IPS-20b (cell line): ENCODE measurements around the gene TBCD.

ENCODE experiments used
- H3K27ac ChIP-seq: one replicate; pipeline ENCODE4 v1.5.1; 2013; ENCODE audit warnings: low read length
- H3K27me3 ChIP-seq: 2 replicates; pipeline ENCODE4 v1.6.1; 2013; ENCODE audit warnings: mild to moderate bottlenecking, low read length, inconsistent platforms; ENCODE audit not compliant: insufficient read depth
- H3K36me3 ChIP-seq: 2 replicates; pipeline ENCODE4 v1.6.1; 2013; ENCODE audit warnings: low read depth, mild to moderate bottlenecking, inconsistent platforms, low read length, moderate library complexity; ENCODE audit not compliant: insufficient read depth
- H3K4me1 ChIP-seq: 2 replicates; pipeline ENCODE4 v1.6.1; 2013; ENCODE audit warnings: mild to moderate bottlenecking, control low read depth, inconsistent platforms, low read length, moderate library complexity; ENCODE audit not compliant: insufficient read depth
- H3K4me3 ChIP-seq: 2 replicates; pipeline ENCODE4 v1.5.1; 2013; ENCODE audit warnings: mild to moderate bottlenecking, low read length, inconsistent platforms
- H3K9ac ChIP-seq: 2 replicates; pipeline ENCODE4 v1.6.1; 2013; ENCODE audit warnings: low read depth, mild to moderate bottlenecking, inconsistent platforms, low read length, moderate library complexity
- H3K9me3 ChIP-seq: 2 replicates; pipeline ENCODE4 v1.6.1; 2013; ENCODE audit warnings: mild to moderate bottlenecking, low read depth, low read length, inconsistent platforms; ENCODE audit not compliant: insufficient read depth

TBCD gene

GRCh38 chr17:82926716-82927115, 174.9 kb downstream of the TBCD start:
- Histone ChIP-seq H3K9ac (no peak overlapping the region), H3K4me1 (no peaks in the 10 kb centered on the region), H3K36me3 (peaks cover 94% of the 10 kb centered on the region), H3K4me3 (no peak overlapping the region), H3K9me3 (no peaks in the 10 kb centered on the region), H3K27ac (no peak overlapping the region), H3K27me3 (no peaks in the 10 kb centered on the region)

GRCh38 chr17:82927311-82927660, 175.4 kb downstream of the TBCD start:
- no peaks in the 10 kb centered on the region for H3K27me3 ChIP-seq
- H3K36me3 ChIP-seq: peaks cover 96% of the 10 kb centered on the region
- no peak overlapping the region for H3K27ac ChIP-seq
- no peak overlapping the region for H3K9ac ChIP-seq
- H3K4me1 ChIP-seq: no peaks in the 10 kb centered on the region
- H3K9me3 ChIP-seq: no peaks in the 10 kb centered on the region
- H3K4me3 ChIP-seq: no peak overlapping the region

GRCh38 chr17:82927661-82928601, 176.1 kb downstream of the TBCD start:
- no peak overlapping the region for H3K4me3 ChIP-seq
- no peak overlapping the region for H3K27ac ChIP-seq
- peaks cover 96% of the 10 kb centered on the region for H3K36me3 ChIP-seq
- no peaks in the 10 kb centered on the region for H3K27me3 ChIP-seq
- no peaks in the 10 kb centered on the region for H3K9me3 ChIP-seq
- H3K4me1 ChIP-seq: no peaks in the 10 kb centered on the region
- no peak overlapping the region for H3K9ac ChIP-seq

- Histone ChIP-seq H3K27ac (no peak overlapping the region), H3K9ac (no peak overlapping the region), H3K36me3 (peaks cover 97% of the 10 kb centered on the region)
Measured at GRCh38 chr17:82929011-82929622, 177.3 kb downstream of the TBCD start.

GRCh38 chr17:82929676-82930042, 177.8 kb downstream of the TBCD start:
- H3K9ac ChIP-seq: no peak overlapping the region
- no peaks in the 10 kb centered on the region for H3K27me3 ChIP-seq
- H3K4me3 ChIP-seq: no peak overlapping the region
- no peak overlapping the region for H3K27ac ChIP-seq
- H3K9me3 ChIP-seq: no peaks in the 10 kb centered on the region
- peaks cover 97% of the 10 kb centered on the region for H3K36me3 ChIP-seq
- H3K4me1 ChIP-seq: no peaks in the 10 kb centered on the region

More at GRCh38 chr17:82929011-82929622, 177.3 kb downstream of the TBCD start:
- Histone ChIP-seq H3K4me3 (no peak overlapping the region), H3K9me3 (no peaks in the 10 kb centered on the region), H3K27me3 (no peaks in the 10 kb centered on the region), H3K4me1 (no peaks in the 10 kb centered on the region)

- no peak overlapping the region for H3K9ac ChIP-seq
- H3K36me3 ChIP-seq: peaks cover 97% of the 10 kb centered on the region
- no peaks in the 10 kb centered on the region for H3K4me1 ChIP-seq
- H3K9me3 ChIP-seq: no peaks in the 10 kb centered on the region
- H3K4me3 ChIP-seq: no peak overlapping the region
- H3K27me3 ChIP-seq: no peaks in the 10 kb centered on the region
- H3K27ac ChIP-seq: no peak overlapping the region
Measured at GRCh38 chr17:82930043-82930923, 178.4 kb downstream of the TBCD start.

GRCh38 chr17:82930924-82931698, 179.2 kb downstream of the TBCD start:
- Histone ChIP-seq H3K9ac (no peak overlapping the region), H3K9me3 (no peaks in the 10 kb centered on the region), H3K36me3 (peaks cover 99% of the 10 kb centered on the region), H3K4me1 (no peaks in the 10 kb centered on the region), H3K27me3 (no peaks in the 10 kb centered on the region), H3K27ac (no peak overlapping the region), H3K4me3 (no peak overlapping the region)

- Histone ChIP-seq H3K4me3 (no peak overlapping the region), H3K27ac (no peak overlapping the region), H3K9ac (no peak overlapping the region), H3K4me1 (no peaks in the 10 kb centered on the region), H3K36me3 (peaks cover 96% of the 10 kb centered on the region), H3K9me3 (no peaks in the 10 kb centered on the region), H3K27me3 (no peaks in the 10 kb centered on the region)
Measured at GRCh38 chr17:82931699-82932517, 180.0 kb downstream of the TBCD start.

GRCh38 chr17:82932518-82933310, 180.8 kb downstream of the TBCD start:
- Histone ChIP-seq H3K4me1 (no peaks in the 10 kb centered on the region), H3K27ac (no peak overlapping the region), H3K9me3 (no peaks in the 10 kb centered on the region)

GRCh38 chr17:82933911-82934310, 182.0 kb downstream of the TBCD start:
- H3K9me3 ChIP-seq: no peaks in the 10 kb centered on the region
- H3K27me3 ChIP-seq: no peaks in the 10 kb centered on the region
- no peak overlapping the region for H3K9ac ChIP-seq
- no peak overlapping the region for H3K27ac ChIP-seq
- no peaks in the 10 kb centered on the region for H3K4me1 ChIP-seq
- H3K4me3 ChIP-seq: no peak overlapping the region
- peaks cover 96% of the 10 kb centered on the region for H3K36me3 ChIP-seq

More at GRCh38 chr17:82932518-82933310, 180.8 kb downstream of the TBCD start:
- no peaks in the 10 kb centered on the region for H3K27me3 ChIP-seq
- no peak overlapping the region for H3K4me3 ChIP-seq
- H3K36me3 ChIP-seq: peaks cover 96% of the 10 kb centered on the region
- no peak overlapping the region for H3K9ac ChIP-seq
